NCI-H446 (cell line): ENCODE measurements around the gene NACA2.

Experiments used
- DNase-seq, 2 experiments: peaks; one replicate each; lab custom pipeline; 2025; lab: John Stamatoyannopoulos, UW

Gene NACA2

DNA sequence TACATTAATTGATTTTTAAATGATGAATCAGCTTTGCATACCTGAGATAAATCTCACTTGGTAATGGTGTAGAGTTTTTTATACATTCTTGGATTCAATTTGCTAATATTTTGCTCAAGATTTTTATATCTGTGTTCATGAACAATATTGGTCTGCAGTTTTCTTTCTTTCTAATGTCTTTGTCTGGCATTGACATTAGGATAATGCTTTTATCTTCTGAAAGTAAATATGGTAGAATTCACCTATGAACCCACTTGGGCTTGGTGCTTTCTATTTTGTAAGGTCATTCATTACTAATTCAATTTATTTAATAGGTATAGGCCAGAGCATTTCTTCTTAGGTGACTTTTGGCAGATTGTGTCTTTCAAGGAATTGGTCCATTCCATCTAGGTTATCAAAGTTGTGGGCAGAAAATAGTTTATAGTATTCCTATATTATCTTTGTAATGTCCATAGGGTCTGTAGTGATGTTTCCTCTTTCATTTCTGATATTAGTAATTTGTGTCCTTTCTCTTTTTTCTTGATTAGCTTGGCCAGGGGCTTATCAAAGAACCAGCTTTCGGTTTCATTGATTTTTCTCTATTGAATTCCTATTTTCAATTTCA, 45.6 kb downstream of the NACA2 start:
- no peak for DNase-seq

DNA sequence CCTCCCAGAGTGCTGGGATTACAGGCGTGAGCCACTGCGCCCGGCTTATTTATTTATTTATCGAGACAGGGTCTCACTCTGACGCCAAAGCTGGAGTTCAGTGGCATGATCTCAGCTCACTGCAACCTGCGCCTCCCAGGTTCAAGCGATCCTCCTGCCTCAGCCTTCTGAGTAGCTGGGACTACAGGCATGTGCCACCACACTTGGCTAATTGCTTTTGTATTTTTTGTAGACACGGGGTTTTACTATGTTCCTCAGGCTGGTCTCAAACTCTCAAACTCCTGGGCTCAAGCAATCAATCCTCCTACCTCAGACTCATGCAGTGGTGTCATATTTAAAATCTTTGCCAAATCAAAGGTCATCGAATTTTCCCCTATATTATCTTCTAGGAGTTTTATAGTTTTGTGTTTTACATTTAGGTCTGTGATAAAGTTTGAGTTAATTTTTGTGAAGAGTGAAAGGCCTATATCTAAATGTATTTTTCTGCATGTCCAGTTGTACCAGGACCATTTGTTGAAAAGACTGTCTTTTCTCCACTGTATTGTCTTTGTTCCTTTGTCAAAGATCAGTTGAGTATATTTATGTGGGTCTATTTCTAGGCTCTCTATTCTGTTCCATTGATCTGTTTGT, 47.1 kb downstream of the NACA2 start:
- no peak for DNase-seq

DNA sequence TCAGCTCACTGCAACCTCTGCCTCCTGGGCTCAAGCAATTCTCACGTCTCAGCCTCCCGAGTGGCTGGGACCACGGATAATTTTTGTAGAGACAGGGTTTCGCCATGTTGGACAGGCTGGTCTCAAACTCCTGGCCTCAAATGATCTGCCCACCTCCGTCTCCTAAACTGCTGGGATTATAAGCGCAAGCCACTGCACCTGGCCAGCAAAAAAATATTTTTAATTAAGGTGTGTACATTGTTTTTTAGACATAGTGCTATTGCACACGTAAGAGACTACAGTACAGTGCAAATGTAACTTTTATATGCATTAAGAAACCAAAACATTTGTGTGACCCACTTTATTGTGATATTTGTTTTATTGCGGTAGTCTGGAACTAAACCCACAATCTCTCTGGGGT, 49.0 kb downstream of the NACA2 start:
- no peak for DNase-seq

DNA sequence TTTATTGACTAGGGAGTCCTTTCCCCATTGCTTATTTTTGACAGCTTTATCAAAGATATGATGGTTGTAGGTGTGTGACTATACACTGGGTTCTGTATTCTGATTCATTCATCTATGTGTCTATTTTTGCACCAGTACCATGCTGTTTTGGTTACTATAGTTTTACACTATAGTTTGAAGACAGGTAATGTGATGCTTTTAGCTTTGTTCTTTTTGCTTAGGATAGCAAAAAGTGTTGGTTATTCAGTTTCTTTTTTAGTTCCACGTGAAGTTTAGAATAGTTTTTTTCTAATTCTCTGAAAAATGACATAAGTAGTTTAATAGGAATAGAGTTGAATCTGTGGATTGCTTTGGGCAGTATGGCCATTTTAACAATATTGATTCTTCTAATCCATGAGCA, 50.1 kb downstream of the NACA2 start:
- no peak for DNase-seq
